Stimulated activated CD4-positive, alpha-beta T cell treated with anti-CD3 and anti-CD28 coated beads, TNF-alpha, amount 100 ng/mL, for 24 hours (primary cell): Measurements from ENCODE around the gene KLF17.

ENCODE experiments used
- DNase-seq, 3 experiments: peaks; one replicate each; pipeline ENCODE4 v3.0.0-alpha.2; 2020; ENCODE audit warnings: low read depth in 3 of 3

The KLF17 gene

GRCh38 chr1:44152692-44153091, 34.1 kb downstream of the KLF17 start:
- DNase-seq: no peak

- DNase-seq: no peak
Observed at GRCh38 chr1:44154049-44154448, 35.4 kb downstream of the KLF17 start.

- DNase-seq: no peak
Observed at GRCh38 chr1:44157903-44158302, 39.3 kb downstream of the KLF17 start.

GRCh38 chr1:44158871-44159270, 40.2 kb downstream of the KLF17 start:
- no peak for DNase-seq

- no peak for DNase-seq
Observed at GRCh38 chr1:44161546-44161945, 42.9 kb downstream of the KLF17 start.

- DNase-seq: no peak
Observed at GRCh38 chr1:44168520-44169098, 50.0 kb downstream of the KLF17 start.

- no peak for DNase-seq
Observed at GRCh38 chr1:44170281-44170823, 51.7 kb downstream of the KLF17 start.

- DNase-seq: no peak
Observed at GRCh38 chr1:44174630-44175029, 56.0 kb downstream of the KLF17 start.
